Kidney (tissue), 14 donors: ENCODE measurements around the gene RAB23. TPM values are rescaled to one million over a fixed set of nuclear protein-coding genes. Genes with fewer than 3 reads are reported as not detected.

Source experiments
- DNase-seq, 5 donors: peaks; one replicate each; pipeline ENCODE4 v3.0.0-alpha.2; 2013 to 2020
- FAIRE-seq: peaks from 2 replicates; lab custom pipeline; 2012; peaks lifted over from hg19 to GRCh38; lab: Jason Lieb, UNC
- H3K27ac ChIP-seq, 2 donors: one replicate each; pipeline ENCODE4 v1.7.0; 2013; ENCODE audit warnings: low read depth in 2 of 2, low read length in 2 of 2, inconsistent platforms in 1 of 2
- H3K27me3 ChIP-seq: one replicate; pipeline ENCODE4 v1.7.1; 2013; ENCODE audit warnings: low read length, inconsistent platforms; ENCODE audit not compliant: control insufficient read depth, insufficient read depth
- H3K36me3 ChIP-seq, 3 donors: one replicate each; pipeline versions ENCODE4 v1.7.0 to v1.7.1; 2013; ENCODE audit warnings: low read length in 3 of 3, control low read depth in 1 of 3, inconsistent platforms in 1 of 3; ENCODE audit not compliant: insufficient read depth in 3 of 3, control insufficient read depth in 2 of 3
- H3K4me1 ChIP-seq, 3 donors: one replicate each; pipeline versions ENCODE4 v1.7.0 to v1.7.1; 2013; ENCODE audit warnings: low read length in 3 of 3, inconsistent platforms in 1 of 3, low read depth in 1 of 3; ENCODE audit not compliant: control insufficient read depth in 2 of 3, insufficient read depth in 2 of 3
- H3K4me3 ChIP-seq, 3 donors: one replicate each; pipeline versions ENCODE4 v1.7.0 to v1.8.1; 2013; ENCODE audit warnings: low read length in 3 of 3, control low read depth in 1 of 3, inconsistent platforms in 1 of 3
- H3K9ac ChIP-seq, 3 donors: one replicate each; pipeline versions ENCODE4 v1.7.0 to v1.7.1; 2013; ENCODE audit warnings: low read length in 3 of 3, control low read depth in 1 of 3, inconsistent platforms in 1 of 3
- H3K9me3 ChIP-seq, 3 donors: one replicate each; pipeline versions ENCODE4 v1.7.0 to v1.7.1; 2013; ENCODE audit warnings: low read length in 3 of 3, control low read depth in 1 of 3, inconsistent platforms in 1 of 3; ENCODE audit not compliant: control insufficient read depth in 2 of 3, insufficient read depth in 1 of 3
- CTCF ChIP-seq: IDR thresholded peaks from 3 replicates; pipeline ENCODE4 v1.5.1; 2012; ENCODE audit warnings: mild to moderate bottlenecking, moderate library complexity, borderline replicate concordance; ENCODE audit not compliant: insufficient read depth; ENCODE audit errors: extremely low read depth
- intact Hi-C: fragments of 100-400 bp; cut with DNase I; formaldehyde crosslinking; loops from one replicate; pipeline ENCODE4 v1.11.1; 2022
- polyA plus RNA-seq: library from polyadenylated mRNA; stranded (reverse); fragments of 350-450 nt; fragmentation: Illumina TruSeq; extraction: RNeasy Lipid Tissue Mini Kit (QIAGEN cat#74804); gene quantifications from one replicate; pipeline ENCODE4 v1.2.3, GENCODE V29; 2014; ENCODE audit warnings: low read depth, low replicate concordance; ENCODE audit not compliant: insufficient read depth
- total RNA-seq: library from RNA; stranded (reverse); fragmentation: NEBNext Ultra II Directional; extraction: Animal tissue kit (Norgen Biotek cat#: 25700); gene quantifications from one replicate; pipeline ENCODE4 v1.2.1, GENCODE V29; 2021
- donor health status: control.
- donor health status: control.
- donor health status: control.
- donor health status: control.
- donor health status: control.
- donor health status: DM: yes; HTN: yes; CAD: no.
- donor health status: Normal renal cell carcinoma (clear cell type).

RAB23 gene
- total and polyA plus RNA-seq, 2 donors from 2014 or later: 6.0 to 8.0 TPM

GRCh38 chr6:57162516-57162915, 59.6 kb downstream of the RAB23 start:
- no peak overlapping the region for H3K4me3 ChIP-seq
- no peaks in the 10 kb centered on the region for H3K4me1 ChIP-seq
- intact Hi-C loops: no loop called here
- H3K36me3 ChIP-seq: peaks cover 0 to 8% (median 0%) of the 10 kb centered on the region in 3 donors
- no peak overlapping the region for H3K9ac ChIP-seq
- no peaks in the 10 kb centered on the region for H3K27me3 ChIP-seq
- peaks cover 5 to 7% (median 6%) of the 10 kb centered on the region in 3 donors for H3K9me3 ChIP-seq
- TF ChIP-seq CTCF: no peak
- no peak for DNase-seq
- H3K27ac ChIP-seq: no peak overlapping the region
- no peak for FAIRE-seq

- peaks cover 5 to 7% (median 6%) of the 10 kb centered on the region in 3 donors for H3K9me3 ChIP-seq
- intact Hi-C loops: no loop called here
- FAIRE-seq (no peak), DNase-seq (no peak)
- H3K27me3 ChIP-seq: no peaks in the 10 kb centered on the region
- H3K4me3 ChIP-seq: no peak overlapping the region
- no peaks in the 10 kb centered on the region for H3K4me1 ChIP-seq
- no peak overlapping the region for H3K27ac ChIP-seq
- H3K36me3 ChIP-seq: peaks cover 0 to 6% (median 0%) of the 10 kb centered on the region in 3 donors
- TF ChIP-seq CTCF: no peak
- no peak overlapping the region for H3K9ac ChIP-seq
Measured at GRCh38 chr6:57162028-57162427, 60.1 kb downstream of the RAB23 start.

- Histone ChIP-seq H3K27me3 (no peaks in the 10 kb centered on the region), H3K4me3 (no peak overlapping the region), H3K9me3 (no peaks in the 10 kb centered on the region), H3K27ac (no peak overlapping the region), H3K4me1 (no peaks in the 10 kb centered on the region), H3K36me3 (peaks cover 0 to 6% (median 0%) of the 10 kb centered on the region in 3 donors), H3K9ac (no peak overlapping the region)
- intact Hi-C loops: no loop called here
- DNase-seq: no peak
- no peak for TF ChIP-seq CTCF
- FAIRE-seq: no peak
Measured at GRCh38 chr6:57159127-57159526, 63.0 kb downstream of the RAB23 start.

GRCh38 chr6:57158658-57159057, 63.4 kb downstream of the RAB23 start:
- FAIRE-seq (no peak), DNase-seq (no peak)
- TF ChIP-seq CTCF: no peak
- no peaks in the 10 kb centered on the region for H3K9me3 ChIP-seq
- H3K27ac ChIP-seq: no peak overlapping the region
- H3K27me3 ChIP-seq: no peaks in the 10 kb centered on the region
- H3K36me3 ChIP-seq: peaks cover 0 to 9% (median 3%) of the 10 kb centered on the region in 3 donors
- no peaks in the 10 kb centered on the region for H3K4me1 ChIP-seq
- no peak overlapping the region for H3K9ac ChIP-seq
- H3K4me3 ChIP-seq: no peak overlapping the region
- intact Hi-C loops: no loop called here
